ENCODE results near the gene CDK19.

DNA sequence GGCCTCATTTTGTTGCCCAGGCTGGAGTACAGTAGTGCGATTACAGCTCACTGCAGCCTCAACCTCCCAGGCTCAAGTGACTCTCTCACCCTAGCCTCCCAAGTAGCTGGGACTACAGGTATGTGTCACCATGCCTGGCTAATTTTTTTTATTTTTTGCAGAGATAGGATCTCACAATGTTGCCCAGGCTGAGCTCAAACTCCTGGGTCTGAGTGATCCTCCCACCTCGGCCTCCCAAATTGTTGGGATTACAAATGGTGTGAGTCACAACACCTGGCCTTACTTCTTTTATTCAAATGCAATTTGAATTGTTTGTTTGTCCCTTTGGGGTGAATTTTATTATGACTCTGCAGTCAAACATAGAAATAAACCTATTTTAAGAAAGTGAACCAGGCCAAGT, 207.1 kb downstream of the CDK19 start:
- TF ChIP-seq, protein P1, sequence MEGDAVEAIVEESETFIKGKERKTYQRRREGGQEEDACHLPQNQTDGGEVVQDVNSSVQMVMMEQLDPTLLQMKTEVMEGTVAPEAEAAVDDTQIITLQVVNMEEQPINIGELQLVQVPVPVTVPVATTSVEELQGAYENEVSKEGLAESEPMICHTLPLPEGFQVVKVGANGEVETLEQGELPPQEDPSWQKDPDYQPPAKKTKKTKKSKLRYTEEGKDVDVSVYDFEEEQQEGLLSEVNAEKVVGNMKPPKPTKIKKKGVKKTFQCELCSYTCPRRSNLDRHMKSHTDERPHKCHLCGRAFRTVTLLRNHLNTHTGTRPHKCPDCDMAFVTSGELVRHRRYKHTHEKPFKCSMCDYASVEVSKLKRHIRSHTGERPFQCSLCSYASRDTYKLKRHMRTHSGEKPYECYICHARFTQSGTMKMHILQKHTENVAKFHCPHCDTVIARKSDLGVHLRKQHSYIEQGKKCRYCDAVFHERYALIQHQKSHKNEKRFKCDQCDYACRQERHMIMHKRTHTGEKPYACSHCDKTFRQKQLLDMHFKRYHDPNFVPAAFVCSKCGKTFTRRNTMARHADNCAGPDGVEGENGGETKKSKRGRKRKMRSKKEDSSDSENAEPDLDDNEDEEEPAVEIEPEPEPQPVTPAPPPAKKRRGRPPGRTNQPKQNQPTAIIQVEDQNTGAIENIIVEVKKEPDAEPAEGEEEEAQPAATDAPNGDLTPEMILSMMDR (IDR thresholded peaks at IDR 0.05; ENCODE audit: low read length): no peak
- TF ChIP-seq EZH2 (IDR thresholded peaks at IDR 0.05; ENCODE audit: borderline replicate concordance, low read length): no peak

Data from OCI-LY1 (cell line).